Esophagus muscularis mucosa (tissue), 3 donors: ENCODE results near the gene CNTD1.

Source experiments
- POLR2A ChIP-seq: fragments of 450-650 bp; IDR thresholded peaks from one replicate; pipeline ENCODE4 v1.6.1; 2017; ENCODE audit warnings: antibody characterized with exemption, moderate library complexity, mild to moderate bottlenecking, low read depth
- POLR2AphosphoS5 ChIP-seq, 2 donors: sonication (generic); formaldehyde crosslinking; IDR thresholded peaks; one replicate each; pipeline ENCODE4 v1.6.1; 2017; ENCODE audit warnings: antibody characterized with exemption in 2 of 2
- TF ChIP-seq, protein P1 (sequence below), 3 experiments: fragments of 200-600 bp in 2 of 3; fragments of 450-650 bp in 1 of 3; sonication (generic) in 2 of 3; IDR thresholded peaks; one replicate each; pipeline ENCODE4 v1.5.1; 2017 to 2019; ENCODE audit warnings: antibody characterized with exemption in 3 of 3, mild to moderate bottlenecking in 2 of 3, moderate library complexity in 1 of 3

DNA sequence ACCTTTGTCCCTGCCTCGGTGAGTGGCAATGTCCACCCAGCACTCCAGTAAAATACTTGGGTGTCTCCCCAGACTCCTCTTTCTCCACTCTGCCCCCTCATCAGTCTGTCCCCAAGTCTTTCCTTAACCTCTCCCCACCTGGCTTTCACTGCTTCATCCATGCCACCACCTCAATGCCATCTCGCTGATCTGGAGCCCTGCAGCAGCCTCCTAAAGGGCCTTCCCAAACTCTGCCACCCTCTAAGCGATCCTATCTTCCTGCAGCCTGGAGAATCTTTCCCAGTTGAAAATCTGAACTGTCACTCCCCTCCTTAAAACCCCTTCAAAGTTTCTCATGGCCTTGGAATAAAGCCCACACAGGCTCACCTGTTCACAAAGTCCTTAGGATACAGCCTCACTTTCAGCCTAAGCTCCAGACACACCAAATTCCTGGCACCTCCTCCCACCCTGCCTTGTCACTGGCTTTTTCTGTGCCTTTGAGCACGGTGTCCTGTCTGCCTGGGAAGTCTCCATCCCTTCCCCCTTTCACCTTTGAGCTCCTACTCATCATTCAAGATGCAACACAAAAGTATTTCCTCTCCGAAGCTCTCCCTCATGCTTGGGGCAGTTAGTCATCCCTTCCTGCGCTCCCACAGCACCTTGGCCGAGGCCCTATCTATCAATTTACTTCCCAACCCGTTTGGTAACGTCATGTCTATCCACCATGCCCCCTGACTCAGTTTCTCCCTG lies 15.4 kb upstream of the CNTD1 start:
- TF ChIP-seq, protein P1, sequence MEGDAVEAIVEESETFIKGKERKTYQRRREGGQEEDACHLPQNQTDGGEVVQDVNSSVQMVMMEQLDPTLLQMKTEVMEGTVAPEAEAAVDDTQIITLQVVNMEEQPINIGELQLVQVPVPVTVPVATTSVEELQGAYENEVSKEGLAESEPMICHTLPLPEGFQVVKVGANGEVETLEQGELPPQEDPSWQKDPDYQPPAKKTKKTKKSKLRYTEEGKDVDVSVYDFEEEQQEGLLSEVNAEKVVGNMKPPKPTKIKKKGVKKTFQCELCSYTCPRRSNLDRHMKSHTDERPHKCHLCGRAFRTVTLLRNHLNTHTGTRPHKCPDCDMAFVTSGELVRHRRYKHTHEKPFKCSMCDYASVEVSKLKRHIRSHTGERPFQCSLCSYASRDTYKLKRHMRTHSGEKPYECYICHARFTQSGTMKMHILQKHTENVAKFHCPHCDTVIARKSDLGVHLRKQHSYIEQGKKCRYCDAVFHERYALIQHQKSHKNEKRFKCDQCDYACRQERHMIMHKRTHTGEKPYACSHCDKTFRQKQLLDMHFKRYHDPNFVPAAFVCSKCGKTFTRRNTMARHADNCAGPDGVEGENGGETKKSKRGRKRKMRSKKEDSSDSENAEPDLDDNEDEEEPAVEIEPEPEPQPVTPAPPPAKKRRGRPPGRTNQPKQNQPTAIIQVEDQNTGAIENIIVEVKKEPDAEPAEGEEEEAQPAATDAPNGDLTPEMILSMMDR (IDR thresholded peaks at IDR 0.05) = no peak
- TF ChIP-seq POLR2AphosphoS5 (IDR thresholded peaks at IDR 0.05) (no peak), POLR2A (no peak)
